ENCODE data around the gene CBFB. TPM values are rescaled to one million over a fixed set of nuclear protein-coding genes. Genes with fewer than 3 reads are reported as not detected.
"Not testable (repeated sequence)": the region's sequence is repeated elsewhere in the genome, so short reads cannot be mapped to it uniquely, and the experiment has no call there.

CBFB gene
- total RNA-seq, 2 experiments from 2014 or later = 58.8 to 59.6 TPM

DNA sequence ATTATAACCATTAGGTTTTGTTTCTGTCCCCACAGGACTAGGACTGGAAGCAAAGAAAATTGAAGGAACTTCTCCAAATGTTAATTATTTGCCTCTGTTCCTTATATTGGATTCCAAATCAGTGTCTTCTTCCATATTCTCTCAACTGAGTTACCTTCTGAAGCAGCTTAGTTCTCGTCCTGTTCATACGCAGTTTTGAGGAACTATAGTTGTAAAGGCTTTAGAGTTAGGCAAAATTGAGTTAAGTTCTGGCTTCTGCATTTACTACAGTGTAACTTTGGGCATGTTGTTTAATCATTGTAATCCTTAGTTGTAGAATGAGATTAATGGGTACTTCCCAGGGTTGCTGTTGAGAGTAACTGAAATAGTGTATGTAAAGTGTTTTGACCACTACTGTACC, 11.2 kb downstream of the CBFB start:
- H3K36me3 Mint-ChIP-seq (ENCODE audit: low read depth) = peaks cover 59% of the 10 kb centered on the region
- TF ChIP-seq CTCF (IDR thresholded peaks at IDR 0.05) = no peak
- CTCF ChIA-PET = interaction anchor here (0.6 to 2.2 kb wide), 4 partner anchors 9 to 115 kb away, joined by 3 to 7 read pairs (median 6); no protein-coding TSS in a partner anchor
- Histone ChIP-seq H3K9me3 (ENCODE audit: control insufficient read depth in 1 of 2, insufficient read depth in 1 of 2, low read length in 2 of 2) (no peaks in the 10 kb centered on the region), H3K36me3 (ENCODE audit: insufficient read depth, low read length) (peaks cover 33% of the 10 kb centered on the region), H3K27ac (ENCODE audit: low read depth in 1 of 2, low read length in 2 of 2) (no peak overlapping the region), H3K4me3 (ENCODE audit: low read length) (no peak overlapping the region), H3K4me1 (ENCODE audit: insufficient read depth, low read length) (no peaks in the 10 kb centered on the region), H3K27me3 (ENCODE audit: control insufficient read depth in 1 of 2, insufficient read depth in 2 of 2, low read length in 2 of 2) (no peaks in the 10 kb centered on the region)
- intact Hi-C loops (cut with DNase I, micrococcal nuclease) = no loop called here
- POLR2A ChIA-PET = no interaction called here
- H3K27me3 Mint-ChIP-seq = no peaks in the 10 kb centered on the region
- ATAC-seq (ENCODE audit: poor library complexity) (no peak), DNase-seq (no peak)
- H3K4me1 Mint-ChIP-seq (ENCODE audit: low read depth) = peaks cover 48% of the 10 kb centered on the region
- no peak overlapping the region for H3K27ac Mint-ChIP-seq
- H3K9me3 Mint-ChIP-seq = no peaks in the 10 kb centered on the region
- no peak overlapping the region for H3K4me3 Mint-ChIP-seq

GRCh38 chr16:67040906-67041305, 12.0 kb downstream of the CBFB start:
- Histone ChIP-seq H3K27me3 (ENCODE audit: control insufficient read depth in 1 of 2, insufficient read depth in 2 of 2, low read length in 2 of 2) (no peaks in the 10 kb centered on the region), H3K4me1 (ENCODE audit: insufficient read depth, low read length) (no peaks in the 10 kb centered on the region), H3K4me3 (ENCODE audit: low read length) (no peak overlapping the region), H3K36me3 (ENCODE audit: insufficient read depth, low read length) (peaks cover 33% of the 10 kb centered on the region), H3K27ac (ENCODE audit: low read depth in 1 of 2, low read length in 2 of 2) (no peak overlapping the region), H3K9me3 (ENCODE audit: control insufficient read depth in 1 of 2, insufficient read depth in 1 of 2, low read length in 2 of 2) (no peaks in the 10 kb centered on the region)
- peak overlapping the region; percentile 11 for H3K27ac Mint-ChIP-seq
- ATAC-seq (ENCODE audit: poor library complexity) (no peak), DNase-seq (no peak)
- H3K9me3 Mint-ChIP-seq = no peaks in the 10 kb centered on the region
- no peak for TF ChIP-seq CTCF (IDR thresholded peaks at IDR 0.05)
- H3K4me1 Mint-ChIP-seq (ENCODE audit: low read depth) = peaks cover 41% of the 10 kb centered on the region
- no peak overlapping the region for H3K4me3 Mint-ChIP-seq
- intact Hi-C loops (cut with DNase I, micrococcal nuclease) = no loop called here
- peaks cover 51% of the 10 kb centered on the region for H3K36me3 Mint-ChIP-seq (ENCODE audit: low read depth)
- CTCF ChIA-PET = interaction anchor here (0.6 to 1.6 kb wide), 5 partner anchors 10 to 523 kb away, joined by 3 to 5 read pairs (median 3); no protein-coding TSS in a partner anchor
- POLR2A ChIA-PET = interaction anchor here (1.0 kb wide), 1 partner anchor 12 kb away, joined by 3 read pairs; no protein-coding TSS in a partner anchor
- no peaks in the 10 kb centered on the region for H3K27me3 Mint-ChIP-seq

DNA sequence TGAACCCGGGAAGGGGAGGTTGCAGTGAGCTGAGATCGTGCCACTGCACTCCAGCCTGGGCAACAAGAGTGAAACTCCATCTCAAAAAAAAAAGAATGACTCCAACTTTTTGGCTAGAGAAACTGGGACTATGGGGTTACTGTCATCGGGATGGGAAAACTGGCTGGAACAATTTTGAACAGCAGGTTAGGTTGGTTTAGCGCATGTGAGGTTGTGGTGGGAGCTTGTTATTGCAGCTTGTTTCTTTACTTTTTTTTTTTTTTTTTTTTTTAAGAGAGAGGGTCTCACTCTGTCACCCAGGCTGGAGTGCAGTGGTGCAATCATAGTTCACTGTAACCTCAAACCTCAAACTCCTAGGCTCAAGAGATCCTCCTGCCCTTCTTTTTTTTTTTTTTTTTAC, 12.6 kb downstream of the CBFB start:
- POLR2A ChIA-PET = interaction anchor here (1.0 kb wide), 1 partner anchor 13 kb away, joined by 3 read pairs; no protein-coding TSS in a partner anchor
- not testable (repeated sequence) for H3K9me3 Mint-ChIP-seq
- H3K4me1 Mint-ChIP-seq (ENCODE audit: low read depth) = peaks cover 38% of the 10 kb centered on the region

GRCh38 chr16:67043420-67043819, 14.5 kb downstream of the CBFB start:
- Histone ChIP-seq H3K27me3 (ENCODE audit: control insufficient read depth in 1 of 2, insufficient read depth in 2 of 2, low read length in 2 of 2) (no peaks in the 10 kb centered on the region), H3K4me1 (ENCODE audit: insufficient read depth, low read length) (no peaks in the 10 kb centered on the region), H3K36me3 (ENCODE audit: insufficient read depth, low read length) (peaks cover 24% of the 10 kb centered on the region), H3K4me3 (ENCODE audit: low read length) (no peak overlapping the region), H3K27ac (ENCODE audit: low read depth in 1 of 2, low read length in 2 of 2) (no peak overlapping the region), H3K9me3 (ENCODE audit: control insufficient read depth in 1 of 2, insufficient read depth in 1 of 2, low read length in 2 of 2) (no peaks in the 10 kb centered on the region)
- no peak for TF ChIP-seq CTCF (IDR thresholded peaks at IDR 0.05)
- peaks cover 55% of the 10 kb centered on the region for H3K36me3 Mint-ChIP-seq (ENCODE audit: low read depth)
- no peaks in the 10 kb centered on the region for H3K9me3 Mint-ChIP-seq
- POLR2A ChIA-PET = interaction anchor here (1.0 to 1.4 kb wide), 2 partner anchors 9 to 13 kb away, joined by 3 to 5 read pairs; no protein-coding TSS in a partner anchor
- CTCF ChIA-PET = interaction anchor here (1.1 to 3.1 kb wide), 5 partner anchors 12 to 112 kb away, joined by 3 to 10 read pairs (median 7); partner anchors contain the start of gene CBFB
- H3K4me3 Mint-ChIP-seq = no peak overlapping the region
- intact Hi-C loops (cut with DNase I, micrococcal nuclease) = no loop called here
- no peak overlapping the region for H3K27ac Mint-ChIP-seq
- ATAC-seq (ENCODE audit: poor library complexity) = no peak
- no peak for DNase-seq
- no peaks in the 10 kb centered on the region for H3K27me3 Mint-ChIP-seq
- peaks cover 38% of the 10 kb centered on the region for H3K4me1 Mint-ChIP-seq (ENCODE audit: low read depth)

More for the DNA sequence above, 12.6 kb downstream of the CBFB start:
- DNase-seq; intact Hi-C loops (cut with DNase I, micrococcal nuclease); H3K27ac Mint-ChIP-seq; H3K27me3 Mint-ChIP-seq; H3K9me3 ChIP-seq (ENCODE audit: control insufficient read depth in 1 of 2, insufficient read depth in 1 of 2, low read length in 2 of 2); ATAC-seq (ENCODE audit: poor library complexity); H3K4me1 ChIP-seq (ENCODE audit: insufficient read depth, low read length); H3K4me3 Mint-ChIP-seq; H3K27ac ChIP-seq (ENCODE audit: low read depth in 1 of 2, low read length in 2 of 2); H3K27me3 ChIP-seq (ENCODE audit: control insufficient read depth in 1 of 2, insufficient read depth in 2 of 2, low read length in 2 of 2); H3K4me3 ChIP-seq (ENCODE audit: low read length): not testable (repeated sequence)
- CTCF ChIA-PET = interaction anchor here (0.6 to 1.0 kb wide), 4 partner anchors 10 to 522 kb away, joined by 3 to 4 read pairs (median 3); no protein-coding TSS in a partner anchor
- H3K36me3 Mint-ChIP-seq (ENCODE audit: low read depth) = peaks cover 50% of the 10 kb centered on the region
- H3K36me3 ChIP-seq (ENCODE audit: insufficient read depth, low read length) = peaks cover 32% of the 10 kb centered on the region

Data from CD4-positive, alpha-beta T cell (primary cell).